NCI-H82 treated with DMSO at 0.1 percent for 48 hours (cell line): Measurements from ENCODE around the gene EIF1B.

ENCODE experiments used
- DNase-seq: peaks from one replicate; lab custom pipeline; 2025; ENCODE audit not compliant: unreplicated experiment; lab: John Stamatoyannopoulos, UW

Gene EIF1B

DNA sequence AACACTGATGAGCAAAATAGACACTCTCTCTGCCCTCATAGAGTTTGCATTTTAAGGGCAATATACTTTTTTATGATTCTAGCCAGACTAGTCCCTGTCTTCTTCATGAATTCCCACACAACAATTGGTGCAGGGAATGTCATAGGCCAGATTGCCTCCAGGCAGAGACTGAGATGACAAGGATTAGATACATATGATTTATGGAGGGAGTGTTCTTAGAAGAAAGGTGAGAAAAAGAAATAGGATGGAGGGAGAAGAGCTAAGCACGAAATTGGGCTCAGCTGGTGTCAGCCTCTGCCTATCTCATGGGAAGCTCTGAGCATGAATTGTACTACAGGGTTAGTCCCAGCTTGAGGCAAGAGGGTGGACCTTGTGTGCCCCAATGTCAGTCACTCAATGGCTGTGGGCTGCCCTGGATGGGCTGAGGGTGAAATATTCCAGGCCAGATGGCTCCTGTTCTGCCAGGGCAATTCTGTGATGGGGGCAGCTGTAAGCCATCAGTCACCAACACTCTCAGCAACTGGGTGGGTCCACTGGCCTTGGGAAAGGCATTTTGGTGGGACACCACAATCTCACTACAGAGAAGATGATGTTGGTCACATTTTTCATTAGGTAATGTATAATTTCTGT is 31.1 kb downstream of the EIF1B start:
- no peak for DNase-seq

DNA sequence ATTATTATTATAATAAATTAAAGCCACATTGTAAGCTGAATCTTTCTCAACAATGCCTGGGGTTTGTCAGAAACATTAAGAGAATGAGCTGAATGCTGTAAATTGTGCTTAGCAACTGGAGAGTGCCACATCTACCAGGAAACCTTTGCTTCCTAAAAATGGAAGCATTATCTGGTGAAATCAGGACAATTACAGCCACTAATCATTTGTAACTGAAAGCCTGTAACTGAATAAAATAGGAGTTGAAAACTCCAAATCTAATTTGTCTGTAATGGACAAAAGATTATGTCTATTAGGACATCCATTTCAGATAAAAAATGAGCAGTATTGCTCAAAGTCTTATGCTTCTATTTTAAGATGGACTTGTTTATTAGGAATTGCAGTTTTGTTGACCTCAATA is 32.2 kb downstream of the EIF1B start:
- no peak for DNase-seq

DNA sequence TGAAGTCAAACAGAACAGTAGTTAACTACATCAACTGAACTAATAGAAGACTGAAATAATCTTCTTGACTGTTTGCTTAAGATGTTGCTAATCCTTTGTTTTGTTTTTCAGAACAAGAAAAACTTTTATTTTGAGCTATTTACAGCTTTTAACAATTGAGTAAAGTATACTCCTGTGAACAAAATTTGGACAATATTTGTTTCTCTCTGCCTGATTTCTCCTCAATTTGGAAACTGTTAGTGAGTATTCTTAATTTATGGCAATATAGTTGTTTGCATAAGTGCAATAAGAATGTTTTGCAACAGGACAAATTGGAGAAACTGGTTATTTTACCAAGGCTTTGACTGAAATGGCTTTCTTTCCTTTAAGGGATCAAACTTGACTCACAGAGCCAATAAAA is 41.0 kb downstream of the EIF1B start:
- DNase-seq, result no peak

GRCh38 chr3:40355410-40355809 is 45.9 kb downstream of the EIF1B start:
- DNase-seq, result no peak

GRCh38 chr3:40358454-40358853 is 48.9 kb downstream of the EIF1B start:
- DNase-seq, result no peak
